Smooth muscle cell (in vitro differentiated cells): ENCODE data around the gene RPS2. TPM values are rescaled to one million over a fixed set of nuclear protein-coding genes. Genes with fewer than 3 reads are reported as not detected.

Experiments used
- DNase-seq: peaks from one replicate; lab custom pipeline; 2025; ENCODE audit not compliant: unreplicated experiment; lab: John Stamatoyannopoulos, UW
- H2AFZ ChIP-seq: fragments of 200-600 bp; sonication (generic); 2 replicates; pipeline ENCODE4 v1.6.0; 2016; ENCODE audit warnings: antibody characterized with exemption, low read depth, mild to moderate bottlenecking
- H3F3A ChIP-seq: fragments of 200-600 bp; sonication (generic); 2 replicates; pipeline ENCODE4 v1.6.0; 2017; ENCODE audit warnings: antibody characterized with exemption, low read depth
- H3K27ac ChIP-seq: fragments of 200-600 bp; sonication (generic); 2 replicates; pipeline ENCODE4 v1.5.1; 2016; ENCODE audit warnings: low read depth, mild to moderate bottlenecking
- H3K27me3 ChIP-seq: fragments of 200-600 bp; sonication (generic); 2 replicates; pipeline ENCODE4 v1.6.1; 2016; ENCODE audit warnings: low read depth, mild to moderate bottlenecking
- H3K36me3 ChIP-seq: fragments of 200-600 bp; sonication (generic); 2 replicates; pipeline ENCODE4 v1.5.1; 2016; ENCODE audit warnings: low read depth
- H3K4me1 ChIP-seq: fragments of 200-600 bp; sonication (generic); 2 replicates; pipeline ENCODE4 v1.5.1; 2016; ENCODE audit warnings: low read depth
- H3K4me2 ChIP-seq: fragments of 200-600 bp; sonication (generic); 2 replicates; pipeline ENCODE4 v1.6.0; 2016; ENCODE audit warnings: mild to moderate bottlenecking
- H3K4me3 ChIP-seq: fragments of 200-600 bp; sonication (generic); 2 replicates; pipeline ENCODE4 v1.5.1; 2016; ENCODE audit warnings: mild to moderate bottlenecking
- H3K79me2 ChIP-seq: fragments of 200-600 bp; sonication (generic); 2 replicates; pipeline ENCODE4 v1.6.0; 2016; ENCODE audit warnings: low read depth, mild to moderate bottlenecking
- H3K9ac ChIP-seq: fragments of 200-600 bp; sonication (generic); 2 replicates; pipeline ENCODE4 v1.6.0; 2016; ENCODE audit warnings: low read depth
- H3K9me3 ChIP-seq: fragments of 200-600 bp; sonication (generic); replicated peaks from 2 replicates; pipeline ENCODE4 v1.5.1; 2016; ENCODE audit warnings: low read depth
- H4K20me1 ChIP-seq: fragments of 200-600 bp; sonication (generic); 2 replicates; pipeline ENCODE4 v1.6.0; 2016; ENCODE audit warnings: low read depth
- CTCF ChIP-seq: fragments of 200-600 bp; sonication (generic); IDR thresholded peaks from 2 replicates; pipeline ENCODE4 v1.5.1; 2017; ENCODE audit warnings: borderline replicate concordance, mild to moderate bottlenecking, antibody characterized with exemption; ENCODE audit not compliant: insufficient read depth, poor library complexity, severe bottlenecking
- WGBS: methylation state at CpG from one replicate; pipeline ENCODE4 v1.1.7; 2016; ENCODE audit warnings: low lambda C conversion rate; 5-methylcytosine and 5-hydroxymethylcytosine counted together
- polyA plus RNA-seq: library from polyadenylated mRNA; unstranded; fragments of >200 nt; fragmentation: Nextera tagmentation; extraction: Ambion mirVana; gene quantifications from 2 replicates; pipeline ENCODE4 v1.2.1, GENCODE V29; 2016
- total RNA-seq: library from RNA; depleted of rRNA; stranded (reverse); fragments of >200 nt; gene quantifications from 2 replicates; pipeline ENCODE4 v1.2.3, GENCODE V29; 2014

The RPS2 gene
- total and polyA plus RNA-seq, 2 experiments from 2014 or later: 2,041 to 2,576 TPM

- no peaks in the 10 kb centered on the region for H3K9me3 ChIP-seq
- no peak overlapping the region for H3K9ac ChIP-seq
- H3F3A ChIP-seq: no peaks in the 10 kb centered on the region
- no peak for TF ChIP-seq CTCF
- H4K20me1 ChIP-seq: peaks cover 87% of the 10 kb centered on the region
- no peak overlapping the region for H3K4me2 ChIP-seq
- peaks cover 66% of the 10 kb centered on the region for H3K79me2 ChIP-seq
- peaks cover 21% of the 10 kb centered on the region for H3K4me1 ChIP-seq
- WGBS: 91% methylated on average over 30 of the region's 34 CpGs
- no peak overlapping the region for H2AFZ ChIP-seq
- H3K27ac ChIP-seq: no peak overlapping the region
- no peaks in the 10 kb centered on the region for H3K27me3 ChIP-seq
- H3K4me3 ChIP-seq: no peak overlapping the region
- no peaks in the 10 kb centered on the region for H3K36me3 ChIP-seq
- no peak for DNase-seq
Measured at GRCh38 chr16:2004795-2005517, 40.3 kb upstream of the RPS2 start.

- Histone ChIP-seq H4K20me1 (peaks cover 87% of the 10 kb centered on the region), H3K4me3 (no peak overlapping the region), H3K27ac (no peak overlapping the region), H3F3A (no peaks in the 10 kb centered on the region), H3K27me3 (no peaks in the 10 kb centered on the region), H3K79me2 (peaks cover 62% of the 10 kb centered on the region), H3K4me1 (peaks cover 19% of the 10 kb centered on the region), H3K4me2 (peak overlapping the region; percentile 77), H3K9ac (no peak overlapping the region), H3K36me3 (no peaks in the 10 kb centered on the region), H3K9me3 (no peaks in the 10 kb centered on the region), H2AFZ (no peak overlapping the region)
- WGBS: 35% methylated on average over 36 of the region's 36 CpGs
- peak; percentile 67 for DNase-seq
- peak; percentile 92 for TF ChIP-seq CTCF
Measured at GRCh38 chr16:2003827-2004641, 39.4 kb upstream of the RPS2 start.

DNA sequence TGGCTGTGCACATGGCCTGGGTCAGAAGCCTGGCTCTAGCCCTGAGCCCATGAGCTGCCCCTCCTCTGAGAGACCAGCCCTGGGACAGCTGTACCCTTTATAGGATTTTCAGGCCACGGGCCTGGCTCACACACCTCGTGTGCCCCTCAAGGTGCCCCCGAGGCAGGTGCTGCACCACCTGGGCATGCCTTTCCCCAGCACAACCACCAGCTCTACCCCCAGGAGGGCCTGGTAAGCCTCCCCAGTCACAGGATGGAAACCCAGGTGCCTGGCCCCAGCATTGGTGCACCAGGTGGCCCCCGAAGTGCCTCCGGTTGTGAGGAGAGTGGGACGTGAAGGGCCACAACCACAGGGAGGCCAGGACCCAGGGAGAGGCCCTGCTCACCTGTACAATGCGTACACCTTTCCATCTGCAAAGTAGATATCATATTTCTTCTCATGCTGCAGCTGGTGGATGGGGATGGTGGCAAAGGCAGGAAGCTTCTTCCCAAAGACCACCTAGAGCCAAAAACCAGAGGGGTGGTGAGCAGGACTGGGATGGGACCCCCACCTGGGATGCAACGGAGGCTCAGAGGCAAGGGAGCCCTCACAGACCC, 38.7 kb upstream of the RPS2 start:
- TF ChIP-seq CTCF: no peak

More for the DNA sequence above, 38.7 kb upstream of the RPS2 start:
- no peaks in the 10 kb centered on the region for H3K9me3 ChIP-seq
- WGBS: 84% methylated on average over 8 of the region's 8 CpGs
- no peaks in the 10 kb centered on the region for H3K36me3 ChIP-seq
- H3K27me3 ChIP-seq: no peaks in the 10 kb centered on the region
- H3F3A ChIP-seq: no peaks in the 10 kb centered on the region
- H3K4me1 ChIP-seq: peaks cover 15% of the 10 kb centered on the region
- H2AFZ ChIP-seq: no peak overlapping the region
- peaks cover 80% of the 10 kb centered on the region for H4K20me1 ChIP-seq
- no peak for DNase-seq
- H3K9ac ChIP-seq: no peak overlapping the region
- no peak overlapping the region for H3K27ac ChIP-seq
- H3K4me2 ChIP-seq: no peak overlapping the region
- no peak overlapping the region for H3K4me3 ChIP-seq
- peaks cover 55% of the 10 kb centered on the region for H3K79me2 ChIP-seq
